Neural cell (in vitro differentiated cells): ENCODE data around the gene MGAT4B. TPM values are rescaled to one million over a fixed set of nuclear protein-coding genes. Genes with fewer than 3 reads are reported as not detected.

Experiments
- H2AFZ ChIP-seq: fragments of 200-600, 300-800 bp; sonication (generic), shearing (Covaris generic); 2 replicates; pipeline ENCODE4 v1.6.0; 2014; ENCODE audit warnings: low read depth, mild to moderate bottlenecking, antibody characterized with exemption, low read length, moderate library complexity
- H3F3A ChIP-seq: fragments of 200-600 bp; shearing (Covaris generic); 2 replicates; pipeline ENCODE4 v1.6.1; 2016; ENCODE audit warnings: mild to moderate bottlenecking, moderate library complexity, mixed read lengths, antibody characterized with exemption, low read length; ENCODE audit not compliant: insufficient read depth, poor library complexity, severe bottlenecking
- H3K27ac ChIP-seq: fragments of 200-600, 300-800 bp; sonication (generic), shearing (Covaris generic); 2 replicates; pipeline ENCODE4 v1.5.1; 2014; ENCODE audit warnings: mild to moderate bottlenecking, low read length, moderate library complexity
- H3K27me3 ChIP-seq: fragments of 300-800, 200-600 bp; sonication (generic), shearing (Covaris generic); 2 replicates; pipeline ENCODE4 v1.6.0; 2014; ENCODE audit warnings: mild to moderate bottlenecking, low read depth, low read length, moderate library complexity; ENCODE audit not compliant: insufficient read depth
- H3K36me3 ChIP-seq: fragments of 300-800, 200-600 bp; sonication (generic), shearing (Covaris generic); 2 replicates; pipeline ENCODE4 v1.5.1; 2014; ENCODE audit warnings: mild to moderate bottlenecking, antibody characterized with exemption, low read length, moderate library complexity; ENCODE audit not compliant: insufficient read depth
- H3K4me2 ChIP-seq: fragments of 300-800, 200-600 bp; sonication (generic), shearing (Covaris generic); 2 replicates; pipeline ENCODE4 v1.6.0; 2014; ENCODE audit warnings: mild to moderate bottlenecking, low read length
- H3K4me3 ChIP-seq: fragments of 300-800, 200-600 bp; sonication (generic), shearing (Covaris generic); 2 replicates; pipeline ENCODE4 v1.5.1; 2014; ENCODE audit warnings: mild to moderate bottlenecking, low read length, moderate library complexity
- H3K79me2 ChIP-seq: fragments of 200-600 bp; shearing (Covaris generic); replicated peaks from 2 replicates; pipeline ENCODE4 v1.6.0; 2014; ENCODE audit warnings: mild to moderate bottlenecking, low read length, moderate library complexity; ENCODE audit not compliant: insufficient read depth
- H3K9ac ChIP-seq: fragments of 300-800, 200-600 bp; sonication (generic), shearing (Covaris generic); 2 replicates; pipeline ENCODE4 v1.6.1; 2016; ENCODE audit warnings: mild to moderate bottlenecking, low read length, mixed read lengths
- H3K9me2 ChIP-seq: fragments of 200-600 bp; shearing (Covaris generic); 2 replicates; pipeline ENCODE4 v1.6.1; 2016; ENCODE audit warnings: mild to moderate bottlenecking, low read length, mixed read lengths; ENCODE audit not compliant: insufficient read depth
- H3K9me3 ChIP-seq: fragments of 200-600, 300-800 bp; sonication (generic), shearing (Covaris generic); 2 replicates; pipeline ENCODE4 v1.6.1; 2016; ENCODE audit warnings: mild to moderate bottlenecking, mixed run types, low read length, moderate library complexity, mixed read lengths
- H4K20me1 ChIP-seq: fragments of 200-600 bp; shearing (Covaris generic); 2 replicates; pipeline ENCODE4 v1.6.1; 2016; ENCODE audit warnings: mild to moderate bottlenecking, mixed run types; ENCODE audit not compliant: insufficient read depth
- CTCF ChIP-seq: fragments of 450-650 bp; IDR thresholded peaks from 2 replicates; pipeline ENCODE4 v1.5.1; 2014; ENCODE audit warnings: antibody characterized with exemption, mild to moderate bottlenecking, moderate library complexity; ENCODE audit not compliant: poor library complexity, severe bottlenecking
- EP300 ChIP-seq: fragments of 450-650 bp; conservative IDR thresholded peaks from 2 replicates; pipeline ENCODE4 v1.6.1; 2014; ENCODE audit warnings: antibody characterized with exemption, mild to moderate bottlenecking, moderate library complexity; ENCODE audit not compliant: poor library complexity, severe bottlenecking
- EZH2 ChIP-seq: fragments of 200-600, 300-800 bp; shearing (Covaris generic), sonication (generic); IDR thresholded peaks from 2 replicates; pipeline ENCODE4 v1.6.1; 2014; ENCODE audit warnings: antibody characterized with exemption, low read length, borderline replicate concordance, mild to moderate bottlenecking; ENCODE audit not compliant: insufficient read depth, poor library complexity, severe bottlenecking
- MXI1 ChIP-seq: fragments of 450-650 bp; conservative IDR thresholded peaks from 2 replicates; pipeline ENCODE4 v1.6.1; 2014; ENCODE audit warnings: antibody characterized with exemption, mild to moderate bottlenecking; ENCODE audit not compliant: poor library complexity, severe bottlenecking
- POLR2AphosphoS5 ChIP-seq: IDR thresholded peaks from 2 replicates; pipeline ENCODE4 v1.6.1; 2012
- RAD21 ChIP-seq: fragments of 450-650 bp; conservative IDR thresholded peaks from 2 replicates; pipeline ENCODE4 v1.6.1; 2014; ENCODE audit warnings: antibody characterized with exemption, mild to moderate bottlenecking, moderate library complexity
- REST ChIP-seq: IDR thresholded peaks from 2 replicates; pipeline ENCODE4 v1.6.1; 2012; ENCODE audit warnings: borderline replicate concordance
- SMC3 ChIP-seq: fragments of 450-650 bp; conservative IDR thresholded peaks from 2 replicates; pipeline ENCODE4 v1.6.1; 2014; ENCODE audit warnings: antibody characterized with exemption, mild to moderate bottlenecking, moderate library complexity; ENCODE audit not compliant: poor library complexity
- TAF1 ChIP-seq: IDR thresholded peaks from 2 replicates; pipeline ENCODE4 v1.6.1; 2012; ENCODE audit warnings: low read depth
- polyA plus RNA-seq: library from polyadenylated mRNA; depleted of rRNA; stranded (reverse); fragments of >200 nt; gene quantifications from 2 replicates; pipeline ENCODE4 v1.2.3, GENCODE V29; 2014

MGAT4B gene
- polyA plus RNA-seq, 1 donor from 2014 or later = 70.6 TPM

GRCh38 chr5:179799644-179799973 lies 7.1 kb downstream of the MGAT4B start:
- Histone ChIP-seq H3K79me2 (no peaks in the 10 kb centered on the region), H3F3A (no peaks in the 10 kb centered on the region), H3K9ac (no peak overlapping the region), H3K36me3 (no peaks in the 10 kb centered on the region), H3K27me3 (no peaks in the 10 kb centered on the region), H3K27ac (no peak overlapping the region), H3K9me3 (no peaks in the 10 kb centered on the region), H3K4me3 (no peak overlapping the region), H3K4me2 (no peak overlapping the region), H3K9me2 (no peaks in the 10 kb centered on the region), H4K20me1 (no peaks in the 10 kb centered on the region), H2AFZ (no peak overlapping the region)
- no peak for TF ChIP-seq POLR2AphosphoS5
- TF ChIP-seq EZH2 = no peak
- no peak for TF ChIP-seq SMC3
- no peak for TF ChIP-seq REST

GRCh38 chr5:179798771-179799643 lies 7.7 kb downstream of the MGAT4B start:
- H4K20me1 ChIP-seq = no peaks in the 10 kb centered on the region
- H3K79me2 ChIP-seq = no peaks in the 10 kb centered on the region
- no peak for TF ChIP-seq TAF1
- TF ChIP-seq SMC3 = no peak
- no peak for TF ChIP-seq EP300
- TF ChIP-seq MXI1 = no peak
- no peak for TF ChIP-seq RAD21
- H3F3A ChIP-seq = no peaks in the 10 kb centered on the region
- H3K4me2 ChIP-seq = no peak overlapping the region
- no peak overlapping the region for H2AFZ ChIP-seq
- H3K27me3 ChIP-seq = no peaks in the 10 kb centered on the region
- H3K27ac ChIP-seq = no peak overlapping the region
- no peak overlapping the region for H3K9ac ChIP-seq
- no peaks in the 10 kb centered on the region for H3K36me3 ChIP-seq
- no peak overlapping the region for H3K4me3 ChIP-seq
- no peaks in the 10 kb centered on the region for H3K9me2 ChIP-seq
- H3K9me3 ChIP-seq = no peaks in the 10 kb centered on the region

- H3K27ac ChIP-seq = no peak overlapping the region
- H4K20me1 ChIP-seq = no peaks in the 10 kb centered on the region
- H3K4me3 ChIP-seq = no peak overlapping the region
- no peak overlapping the region for H3K9ac ChIP-seq
- no peaks in the 10 kb centered on the region for H3K9me2 ChIP-seq
- H2AFZ ChIP-seq = no peak overlapping the region
- no peaks in the 10 kb centered on the region for H3K27me3 ChIP-seq
- H3F3A ChIP-seq = no peaks in the 10 kb centered on the region
- no peaks in the 10 kb centered on the region for H3K79me2 ChIP-seq
- TF ChIP-seq POLR2AphosphoS5 = no peak
- no peak for TF ChIP-seq TAF1
- no peak for TF ChIP-seq RAD21
- no peak for TF ChIP-seq SMC3
- no peak for TF ChIP-seq EZH2
- no peak for TF ChIP-seq CTCF
- TF ChIP-seq MXI1 = no peak
- TF ChIP-seq EP300 = no peak
- TF ChIP-seq REST = no peak
- no peaks in the 10 kb centered on the region for H3K9me3 ChIP-seq
- no peak overlapping the region for H3K4me2 ChIP-seq
- no peaks in the 10 kb centered on the region for H3K36me3 ChIP-seq
Measured at GRCh38 chr5:179798144-179798770, 8.4 kb downstream of the MGAT4B start.
